ENCODE results near the gene DOCK1.

Gene DOCK1

GRCh38 chr10:127357265-127357664 is 452.0 kb downstream of the DOCK1 start:
- Histone ChIP-seq H3K4me3 (ENCODE audit: low read length) (no peak overlapping the region), H3K4me1 (ENCODE audit: insufficient read depth, low read length) (no peaks in the 10 kb centered on the region), H3K36me3 (ENCODE audit: insufficient read depth, low read length) (0 out of 2 replicates have a peak, but pooled peaks cover 2% of the 10 kb centered on the region), H3K9me3 (ENCODE audit: insufficient read depth, low read depth, low read length) (no peaks in the 10 kb centered on the region), H3K9ac (ENCODE audit: low read depth, low read length) (no peak overlapping the region), H3K27me3 (ENCODE audit: insufficient read depth, low read length) (no peaks in the 10 kb centered on the region), H3K27ac (ENCODE audit: low read depth, low read length) (no peak overlapping the region)
- WGBS = 93% methylated on average over 6 of the region's 6 CpGs

- Histone ChIP-seq H3K4me1 (ENCODE audit: insufficient read depth, low read length) (no peaks in the 10 kb centered on the region), H3K27ac (ENCODE audit: low read depth, low read length) (no peak overlapping the region), H3K27me3 (ENCODE audit: insufficient read depth, low read length) (no peaks in the 10 kb centered on the region), H3K9me3 (ENCODE audit: insufficient read depth, low read depth, low read length) (no peaks in the 10 kb centered on the region), H3K4me3 (ENCODE audit: low read length) (no peak overlapping the region), H3K36me3 (ENCODE audit: insufficient read depth, low read length) (peaks cover 10% of the 10 kb centered on the region; the same call in 1 of the 2 replicates), H3K9ac (ENCODE audit: low read depth, low read length) (no peak overlapping the region)
- 88% methylated on average over 9 of the region's 9 CpGs for WGBS
Observed at GRCh38 chr10:127358337-127358736, 453.1 kb downstream of the DOCK1 start.

- Histone ChIP-seq H3K9me3 (ENCODE audit: insufficient read depth, low read depth, low read length) (no peaks in the 10 kb centered on the region), H3K36me3 (ENCODE audit: insufficient read depth, low read length) (peaks cover 14% of the 10 kb centered on the region; the same call in 1 of the 2 replicates), H3K27ac (ENCODE audit: low read depth, low read length) (no peak overlapping the region), H3K27me3 (ENCODE audit: insufficient read depth, low read length) (no peaks in the 10 kb centered on the region), H3K4me3 (ENCODE audit: low read length) (no peak overlapping the region), H3K4me1 (ENCODE audit: insufficient read depth, low read length) (no peaks in the 10 kb centered on the region), H3K9ac (ENCODE audit: low read depth, low read length) (no peak overlapping the region)
- 95% methylated on average over 11 of the region's 11 CpGs for whole genome bisulfite sequencing
Observed at GRCh38 chr10:127364034-127364433, 458.8 kb downstream of the DOCK1 start.

- Histone ChIP-seq H3K9ac (ENCODE audit: low read depth, low read length) (no peak overlapping the region), H3K27ac (ENCODE audit: low read depth, low read length) (no peak overlapping the region), H3K36me3 (ENCODE audit: insufficient read depth, low read length) (peaks cover 3% of the 10 kb centered on the region; the same call in 1 of the 2 replicates), H3K27me3 (ENCODE audit: insufficient read depth, low read length) (no peaks in the 10 kb centered on the region), H3K4me1 (ENCODE audit: insufficient read depth, low read length) (no peaks in the 10 kb centered on the region), H3K9me3 (ENCODE audit: insufficient read depth, low read depth, low read length) (no peaks in the 10 kb centered on the region), H3K4me3 (ENCODE audit: low read length) (no peak overlapping the region)
- WGBS = 97% methylated on average over 5 of the region's 5 CpGs
Observed at GRCh38 chr10:127368101-127368500, 462.9 kb downstream of the DOCK1 start.

GRCh38 chr10:127368929-127369328 is 463.7 kb downstream of the DOCK1 start:
- H3K4me1 ChIP-seq (ENCODE audit: insufficient read depth, low read length) = no peaks in the 10 kb centered on the region
- peaks cover 4% of the 10 kb centered on the region for H3K36me3 ChIP-seq (ENCODE audit: insufficient read depth, low read length)
- no peaks in the 10 kb centered on the region for H3K27me3 ChIP-seq (ENCODE audit: insufficient read depth, low read length)
- WGBS = over 99% methylated on average over 4 of the region's 4 CpGs
- H3K27ac ChIP-seq (ENCODE audit: low read depth, low read length) = no peak overlapping the region
- H3K9me3 ChIP-seq (ENCODE audit: insufficient read depth, low read depth, low read length) = no peaks in the 10 kb centered on the region
- H3K4me3 ChIP-seq (ENCODE audit: low read length) = no peak overlapping the region
- no peak overlapping the region for H3K9ac ChIP-seq (ENCODE audit: low read depth, low read length)

- Histone ChIP-seq H3K9ac (ENCODE audit: low read depth, low read length) (no peak overlapping the region), H3K4me1 (ENCODE audit: insufficient read depth, low read length) (no peaks in the 10 kb centered on the region), H3K27me3 (ENCODE audit: insufficient read depth, low read length) (no peaks in the 10 kb centered on the region), H3K27ac (ENCODE audit: low read depth, low read length) (no peak overlapping the region), H3K4me3 (ENCODE audit: low read length) (no peak overlapping the region), H3K36me3 (ENCODE audit: insufficient read depth, low read length) (peaks cover 16% of the 10 kb centered on the region), H3K9me3 (ENCODE audit: insufficient read depth, low read depth, low read length) (no peaks in the 10 kb centered on the region)
- WGBS = 97% methylated on average over 7 of the region's 7 CpGs
Observed at GRCh38 chr10:127370601-127371000, 465.4 kb downstream of the DOCK1 start.

GRCh38 chr10:127372361-127372760 is 467.1 kb downstream of the DOCK1 start:
- H3K36me3 ChIP-seq (ENCODE audit: insufficient read depth, low read length) = peaks cover 16% of the 10 kb centered on the region
- no peaks in the 10 kb centered on the region for H3K27me3 ChIP-seq (ENCODE audit: insufficient read depth, low read length)
- H3K9me3 ChIP-seq (ENCODE audit: insufficient read depth, low read depth, low read length) = no peaks in the 10 kb centered on the region
- H3K4me3 ChIP-seq (ENCODE audit: low read length) = no peak overlapping the region
- H3K27ac ChIP-seq (ENCODE audit: low read depth, low read length) = no peak overlapping the region
- no peaks in the 10 kb centered on the region for H3K4me1 ChIP-seq (ENCODE audit: insufficient read depth, low read length)
- H3K9ac ChIP-seq (ENCODE audit: low read depth, low read length) = no peak overlapping the region
- 96% methylated on average over 3 of the region's 3 CpGs for WGBS

- 97% methylated on average over 20 of the region's 20 CpGs for WGBS
- Histone ChIP-seq H3K27ac (ENCODE audit: low read depth, low read length) (no peak overlapping the region), H3K9me3 (ENCODE audit: insufficient read depth, low read depth, low read length) (no peaks in the 10 kb centered on the region)
Observed at GRCh38 chr10:127374074-127374680, 468.9 kb downstream of the DOCK1 start.

GRCh38 chr10:127374901-127375300 is 469.7 kb downstream of the DOCK1 start:
- no peaks in the 10 kb centered on the region for H3K9me3 ChIP-seq (ENCODE audit: insufficient read depth, low read depth, low read length)
- H3K9ac ChIP-seq (ENCODE audit: low read depth, low read length) = no peak overlapping the region
- no peak overlapping the region for H3K27ac ChIP-seq (ENCODE audit: low read depth, low read length)
- 95% methylated on average over 5 of the region's 5 CpGs for WGBS
- H3K4me1 ChIP-seq (ENCODE audit: insufficient read depth, low read length) = no peaks in the 10 kb centered on the region
- no peak overlapping the region for H3K4me3 ChIP-seq (ENCODE audit: low read length)
- H3K27me3 ChIP-seq (ENCODE audit: insufficient read depth, low read length) = no peaks in the 10 kb centered on the region
- peaks cover 16% of the 10 kb centered on the region for H3K36me3 ChIP-seq (ENCODE audit: insufficient read depth, low read length)

More at GRCh38 chr10:127374074-127374680, 468.9 kb downstream of the DOCK1 start:
- no peak overlapping the region for H3K9ac ChIP-seq (ENCODE audit: low read depth, low read length)
- no peaks in the 10 kb centered on the region for H3K4me1 ChIP-seq (ENCODE audit: insufficient read depth, low read length)
- H3K36me3 ChIP-seq (ENCODE audit: insufficient read depth, low read length) = peaks cover 16% of the 10 kb centered on the region
- H3K27me3 ChIP-seq (ENCODE audit: insufficient read depth, low read length) = no peaks in the 10 kb centered on the region
- no peak overlapping the region for H3K4me3 ChIP-seq (ENCODE audit: low read length)

- no peak overlapping the region for H3K4me3 ChIP-seq (ENCODE audit: low read length)
- H3K27me3 ChIP-seq (ENCODE audit: insufficient read depth, low read length) = no peaks in the 10 kb centered on the region
- no peaks in the 10 kb centered on the region for H3K4me1 ChIP-seq (ENCODE audit: insufficient read depth, low read length)
- no peak overlapping the region for H3K9ac ChIP-seq (ENCODE audit: low read depth, low read length)
- no peak overlapping the region for H3K27ac ChIP-seq (ENCODE audit: low read depth, low read length)
- peaks cover 16% of the 10 kb centered on the region for H3K36me3 ChIP-seq (ENCODE audit: insufficient read depth, low read length)
- 98% methylated on average over 3 of the region's 3 CpGs for WGBS
- H3K9me3 ChIP-seq (ENCODE audit: insufficient read depth, low read depth, low read length) = no peaks in the 10 kb centered on the region
Observed at GRCh38 chr10:127375461-127375860, 470.2 kb downstream of the DOCK1 start.

- Histone ChIP-seq H3K9ac (ENCODE audit: low read depth, low read length) (no peak overlapping the region), H3K36me3 (ENCODE audit: insufficient read depth, low read length) (peaks cover 16% of the 10 kb centered on the region), H3K4me1 (ENCODE audit: insufficient read depth, low read length) (no peaks in the 10 kb centered on the region), H3K27ac (ENCODE audit: low read depth, low read length) (no peak overlapping the region), H3K27me3 (ENCODE audit: insufficient read depth, low read length) (no peaks in the 10 kb centered on the region), H3K9me3 (ENCODE audit: insufficient read depth, low read depth, low read length) (no peaks in the 10 kb centered on the region), H3K4me3 (ENCODE audit: low read length) (no peak overlapping the region)
- 95% methylated on average over 2 of the region's 2 CpGs for WGBS
Observed at GRCh38 chr10:127376071-127376470, 470.8 kb downstream of the DOCK1 start.

- H3K27ac ChIP-seq (ENCODE audit: low read depth, low read length) = no peak overlapping the region
- no peak overlapping the region for H3K9ac ChIP-seq (ENCODE audit: low read depth, low read length)
- WGBS = 94% methylated on average over 5 of the region's 5 CpGs
- H3K4me1 ChIP-seq (ENCODE audit: insufficient read depth, low read length) = no peaks in the 10 kb centered on the region
- peaks cover 25% of the 10 kb centered on the region for H3K36me3 ChIP-seq (ENCODE audit: insufficient read depth, low read length)
- H3K9me3 ChIP-seq (ENCODE audit: insufficient read depth, low read depth, low read length) = no peaks in the 10 kb centered on the region
- H3K27me3 ChIP-seq (ENCODE audit: insufficient read depth, low read length) = no peaks in the 10 kb centered on the region
- H3K4me3 ChIP-seq (ENCODE audit: low read length) = no peak overlapping the region
Observed at GRCh38 chr10:127378628-127379027, 473.4 kb downstream of the DOCK1 start.
